Measurements from ENCODE around the gene RNF152. TPM values are rescaled to one million over a fixed set of nuclear protein-coding genes. Genes with fewer than 3 reads are reported as not detected.

Gene RNF152, protein sequence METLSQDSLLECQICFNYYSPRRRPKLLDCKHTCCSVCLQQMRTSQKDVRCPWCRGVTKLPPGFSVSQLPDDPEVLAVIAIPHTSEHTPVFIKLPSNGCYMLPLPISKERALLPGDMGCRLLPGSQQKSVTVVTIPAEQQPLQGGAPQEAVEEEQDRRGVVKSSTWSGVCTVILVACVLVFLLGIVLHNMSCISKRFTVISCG
- total RNA-seq = 0.39 and 2.6 TPM in 2 replicates

DNA sequence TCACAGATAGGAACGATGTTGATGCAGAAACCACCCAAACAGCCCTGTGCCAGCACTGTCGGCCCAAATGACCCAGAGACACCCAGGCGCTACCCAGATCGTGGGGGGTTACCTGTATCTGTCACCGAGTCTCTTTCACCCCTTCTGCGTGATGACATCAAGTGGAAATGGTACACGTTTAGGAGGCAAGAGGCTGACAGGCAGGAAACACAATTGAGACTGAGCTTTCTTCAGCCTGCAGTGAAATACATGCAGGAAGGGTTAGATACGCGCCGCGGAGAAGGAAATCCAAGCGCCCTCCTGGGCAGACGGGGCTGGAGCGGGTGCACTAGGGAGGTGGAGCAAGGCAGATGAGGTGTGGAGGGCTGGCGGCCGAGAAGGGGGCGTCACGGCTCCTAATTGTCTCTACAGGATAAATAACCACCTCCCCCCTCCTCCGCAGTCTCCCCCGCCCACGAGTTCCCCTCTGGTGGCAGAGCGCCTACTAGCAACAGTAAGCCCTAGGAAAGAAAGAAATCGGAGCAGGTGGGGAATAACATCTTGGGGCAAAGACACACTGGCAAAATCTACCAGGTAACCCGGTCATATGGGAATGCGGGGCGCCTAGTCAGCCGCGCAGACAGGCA lies at the start of gene RNF152:
Gene RNF152, minus strand, starts transcription at position 325 of the 626 bp plus-strand sequence. CDS start 76,544 bp downstream, outside the sequence.

All from placental epithelial cell (primary cell).